WI38 (cell line): ENCODE measurements around the gene NYAP2.

Source experiments
- H3K4me3 ChIP-seq: 2 replicates; pipeline ENCODE4 v1.5.1; 2011; ENCODE audit warnings: low read depth, mild to moderate bottlenecking, control low read depth, low read length
- TF ChIP-seq, protein P1 (sequence below): IDR thresholded peaks from 2 replicates; pipeline ENCODE4 v1.5.1; 2012; ENCODE audit warnings: low read depth, mild to moderate bottlenecking, control low read depth, low read length

Gene NYAP2

GRCh38 chr2:225399504-225399903 is at the start of gene NYAP2:
NYAP2 (plus strand) TSS chr2:225399710; CDS start chr2:225408881, 9,171 bp downstream.
- TF ChIP-seq, protein P1, sequence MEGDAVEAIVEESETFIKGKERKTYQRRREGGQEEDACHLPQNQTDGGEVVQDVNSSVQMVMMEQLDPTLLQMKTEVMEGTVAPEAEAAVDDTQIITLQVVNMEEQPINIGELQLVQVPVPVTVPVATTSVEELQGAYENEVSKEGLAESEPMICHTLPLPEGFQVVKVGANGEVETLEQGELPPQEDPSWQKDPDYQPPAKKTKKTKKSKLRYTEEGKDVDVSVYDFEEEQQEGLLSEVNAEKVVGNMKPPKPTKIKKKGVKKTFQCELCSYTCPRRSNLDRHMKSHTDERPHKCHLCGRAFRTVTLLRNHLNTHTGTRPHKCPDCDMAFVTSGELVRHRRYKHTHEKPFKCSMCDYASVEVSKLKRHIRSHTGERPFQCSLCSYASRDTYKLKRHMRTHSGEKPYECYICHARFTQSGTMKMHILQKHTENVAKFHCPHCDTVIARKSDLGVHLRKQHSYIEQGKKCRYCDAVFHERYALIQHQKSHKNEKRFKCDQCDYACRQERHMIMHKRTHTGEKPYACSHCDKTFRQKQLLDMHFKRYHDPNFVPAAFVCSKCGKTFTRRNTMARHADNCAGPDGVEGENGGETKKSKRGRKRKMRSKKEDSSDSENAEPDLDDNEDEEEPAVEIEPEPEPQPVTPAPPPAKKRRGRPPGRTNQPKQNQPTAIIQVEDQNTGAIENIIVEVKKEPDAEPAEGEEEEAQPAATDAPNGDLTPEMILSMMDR: no peak
- H3K4me3 ChIP-seq: no peak within 1 kb of the TSS

- TF ChIP-seq, protein P1: no peak
Observed at GRCh38 chr2:225353579-225354085, 45.9 kb upstream of the NYAP2 start.

GRCh38 chr2:225354281-225354774 is 45.2 kb upstream of the NYAP2 start:
- no peak overlapping the region for H3K4me3 ChIP-seq
- TF ChIP-seq, protein P1: no peak

More at GRCh38 chr2:225353579-225354085, 45.9 kb upstream of the NYAP2 start:
- H3K4me3 ChIP-seq: no peak overlapping the region

DNA sequence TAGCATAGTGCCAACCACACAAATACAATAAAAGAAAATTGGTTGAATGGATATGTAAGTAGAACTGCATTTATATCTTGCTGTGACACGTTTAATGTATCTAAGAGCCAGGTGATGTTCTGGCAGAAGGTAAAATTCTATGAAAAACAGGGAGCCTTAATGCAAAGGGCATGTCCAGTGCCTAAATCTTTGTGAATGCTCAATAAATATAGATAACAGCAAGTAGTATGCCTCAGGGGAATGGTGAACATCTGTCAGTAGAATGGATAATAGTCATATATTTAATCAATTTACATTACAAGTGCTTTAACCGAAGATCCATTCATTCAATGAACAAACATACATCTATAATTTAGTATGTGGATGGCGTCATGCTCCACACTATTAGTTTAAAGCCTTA is 43.7 kb upstream of the NYAP2 start:
- TF ChIP-seq, protein P1: no peak
- H3K4me3 ChIP-seq: no peak overlapping the region

DNA sequence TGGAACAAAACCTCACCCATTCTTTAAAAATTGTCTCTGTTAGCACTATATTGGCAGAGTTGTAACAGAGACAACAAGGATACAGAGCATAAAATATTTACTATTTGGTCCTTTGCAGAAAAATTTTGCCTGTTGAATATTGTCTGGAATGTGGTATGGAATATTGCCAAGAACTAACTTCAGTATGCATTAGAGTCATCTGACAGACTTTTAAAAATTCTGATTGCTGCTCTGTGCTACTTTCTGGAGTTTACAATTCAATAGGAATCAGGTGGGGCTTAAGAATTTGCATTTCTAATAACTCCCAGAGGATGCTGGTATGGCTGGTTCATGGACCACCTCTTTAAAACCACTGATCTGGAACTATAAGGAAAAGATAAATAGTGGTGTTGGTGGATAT is 32.8 kb upstream of the NYAP2 start:
- H3K4me3 ChIP-seq: no peak overlapping the region
- TF ChIP-seq, protein P1: no peak

- no peak overlapping the region for H3K4me3 ChIP-seq
- TF ChIP-seq, protein P1: no peak
Observed at GRCh38 chr2:225367482-225367881, 32.0 kb upstream of the NYAP2 start.

GRCh38 chr2:225378984-225379383 is 20.5 kb upstream of the NYAP2 start:
- no peak overlapping the region for H3K4me3 ChIP-seq
- TF ChIP-seq, protein P1: no peak
